Common myeloid progenitor, CD34-positive (primary cell): Measurements from ENCODE around the gene P4HTM.
"Not testable (repeated sequence)": the region's sequence is repeated elsewhere in the genome, so short reads cannot be mapped to it uniquely, and the experiment has no call there.

ENCODE experiments used
- CTCF ChIA-PET: fragments of 350-600 bp; sonication (Branson Sonifier 250); formaldehyde crosslinking; loops from one replicate; lab custom pipeline; 2021; ENCODE audit warnings: antibody characterized with exemption; lab: Charles Lee
- POLR2A ChIA-PET: fragments of 350-600 bp; sonication (Branson Sonifier 250); formaldehyde crosslinking; loops from one replicate; lab custom pipeline; 2021; ENCODE audit warnings: antibody characterized with exemption; lab: Charles Lee
- DNase-seq, 3 donors: peaks; one replicate each; pipeline versions ENCODE4 v3.0.0 to v3.0.0-alpha.2; 2013
- H3K27ac ChIP-seq, 2 experiments: 1 replicate in 1 of 2; 2 replicates in 1 of 2; pipeline ENCODE4 v1.7.0; 2013; ENCODE audit warnings: inconsistent platforms in 2 of 2, low read length in 2 of 2, mild to moderate bottlenecking in 2 of 2, low read depth in 1 of 2, moderate library complexity in 1 of 2; ENCODE audit not compliant: severe bottlenecking in 2 of 2, insufficient read depth in 1 of 2, poor library complexity in 1 of 2
- H3K27me3 ChIP-seq, 5 experiments: replicated peaks in 2 of 5; 1 replicate in 3 of 5; 2 replicates in 2 of 5; pipeline versions ENCODE4 v1.6.1 to v1.7.0; 2013; ENCODE audit warnings: low read length in 4 of 5, mild to moderate bottlenecking in 2 of 5, moderate library complexity in 2 of 5, inconsistent platforms in 1 of 5; ENCODE audit not compliant: insufficient read depth in 5 of 5, control insufficient read depth in 4 of 5
- H3K36me3 ChIP-seq, 4 experiments: 1 replicate in 2 of 4; 2 replicates in 2 of 4; pipeline versions ENCODE4 v1.6.1 to v1.7.0; 2013; ENCODE audit warnings: low read length in 3 of 4, control low read depth in 1 of 4, mild to moderate bottlenecking in 1 of 4; ENCODE audit not compliant: control insufficient read depth in 4 of 4, insufficient read depth in 4 of 4
- H3K4me1 ChIP-seq, 4 experiments: 1 replicate in 3 of 4; 2 replicates in 1 of 4; pipeline versions ENCODE4 v1.6.1 to v1.7.1; 2013; ENCODE audit warnings: low read length in 3 of 4, mild to moderate bottlenecking in 3 of 4, control low read depth in 1 of 4, inconsistent platforms in 1 of 4, moderate library complexity in 1 of 4; ENCODE audit not compliant: control insufficient read depth in 4 of 4, insufficient read depth in 4 of 4; ENCODE audit errors: control extremely low read depth in 1 of 4
- H3K4me3 ChIP-seq, 7 experiments: 1 replicate in 4 of 7; 2 replicates in 3 of 7; pipeline versions ENCODE4 v1.5.1 to v1.7.0; 2013; ENCODE audit warnings: mild to moderate bottlenecking in 7 of 7, low read length in 6 of 7, moderate library complexity in 6 of 7, inconsistent platforms in 2 of 7, low read depth in 2 of 7, control low read depth in 1 of 7; ENCODE audit not compliant: insufficient read depth in 4 of 7, control insufficient read depth in 1 of 7; ENCODE audit errors: extremely low read depth in 1 of 7
- H3K9me3 ChIP-seq, 5 experiments: 1 replicate in 4 of 5; 2 replicates in 1 of 5; pipeline versions ENCODE4 v1.6.1 to v1.7.1; 2013; ENCODE audit warnings: low read length in 4 of 5, mild to moderate bottlenecking in 2 of 5, inconsistent platforms in 1 of 5, low read depth in 1 of 5, moderate library complexity in 1 of 5; ENCODE audit not compliant: control insufficient read depth in 4 of 5, insufficient read depth in 2 of 5; ENCODE audit errors: control extremely low read depth in 1 of 5
- WGBS: methylation state at CpG from one replicate; pipeline ENCODE4 v1.1.5; 2013; ENCODE audit not compliant: insufficient coverage; 5-methylcytosine and 5-hydroxymethylcytosine counted together

Gene P4HTM

GRCh38 chr3:49005998-49006397 is 16.0 kb downstream of the P4HTM start:
- Histone ChIP-seq H3K4me1 (peaks cover 1 to 23% (median 23%) of the 10 kb centered on the region in 4 experiments), H3K4me3 (peak overlapping the region in 5 of 7 experiments; percentile 77 to 87 (median 84)), H3K36me3 (peaks cover 0 to 16% (median 6%) of the 10 kb centered on the region in 4 experiments), H3K9me3 (no peaks in the 10 kb centered on the region), H3K27me3 (no peaks in the 10 kb centered on the region), H3K27ac (peak overlapping the region in 1 of 2 experiments; percentile 94)
- DNase-seq, result no peak
- ChIA-PET POLR2A (interaction anchor here (2.1 to 4.4 kb wide), 4 partner anchors 9 to 88 kb away, joined by 8 to 69 read pairs (median 26); partner anchors contain the start of genes NDUFAF3, P4HTM and QRICH1), CTCF (interaction anchor here (0.9 to 19.2 kb wide), 4 partner anchors 12 to 1332 kb away, joined by 3 to 386 read pairs (median 48); partner anchors contain the start of genes DALRD3, NDUFAF3 and P4HTM)
- 90% methylated on average over 2 of the region's 5 CpGs for WGBS

GRCh38 chr3:49006408-49007067 is 16.5 kb downstream of the P4HTM start:
- WGBS, result 2% methylated on average over 28 of the region's 32 CpGs
- Histone ChIP-seq H3K9me3 (no peaks in the 10 kb centered on the region), H3K4me1 (peaks cover 1 to 23% (median 23%) of the 10 kb centered on the region in 4 experiments), H3K27me3 (no peaks in the 10 kb centered on the region), H3K27ac (peak overlapping the region in 1 of 2 experiments; percentile 94), H3K36me3 (peaks cover 0 to 20% (median 9%) of the 10 kb centered on the region in 4 experiments), H3K4me3 (peak overlapping the region; percentile 58 to 87 (median 83))
- CTCF ChIA-PET, result interaction anchor here (0.7 to 19.2 kb wide), 7 partner anchors 12 to 1331 kb away, joined by 3 to 386 read pairs (median 3); partner anchors contain the start of genes DALRD3, IMPDH2, NDUFAF3 and P4HTM
- POLR2A ChIA-PET, result interaction anchor here (0.6 to 4.4 kb wide), 9 partner anchors 9 to 127 kb away, joined by 3 to 69 read pairs (median 8); partner anchors contain the start of genes ARIH2, DALRD3, IMPDH2 and NDUFAF3
- peak in 2 of 3 donors; percentile 60 to 73 for DNase-seq

GRCh38 chr3:49007068-49007770 is 17.2 kb downstream of the P4HTM start, which contains the start of gene WDR6:
WDR6 (plus strand) TSS chr3:49007391; CDS start chr3:49007432, 41 bp downstream.
- peak; percentile 97 to 99 (median 99) for DNase-seq
- ChIA-PET POLR2A (interaction anchor here (0.6 to 4.4 kb wide), 8 partner anchors 10 to 126 kb away, joined by 4 to 69 read pairs (median 8); partner anchors contain the start of genes ARIH2, DALRD3, IMPDH2 and NDUFAF3), CTCF (interaction anchor here (0.7 to 19.2 kb wide), 5 partner anchors 11 to 112 kb away, joined by 3 to 386 read pairs (median 3); partner anchors contain the start of genes DALRD3, IMPDH2, NDUFAF3 and P4HTM)
- peak within 1 kb of the TSS; percentile 85 to 94 for H3K27ac ChIP-seq
- no peaks in the 10 kb centered on the region for H3K9me3 ChIP-seq
- H3K4me1 ChIP-seq, result peaks cover 1 to 23% (median 23%) of the 10 kb centered on the region in 4 experiments
- H3K4me3 ChIP-seq, result peak within 1 kb of the TSS; percentile 58 to 87 (median 83)
- H3K27me3 ChIP-seq, result no peaks in the 10 kb centered on the region
- H3K36me3 ChIP-seq, result peaks cover 3 to 25% (median 16%) of the 10 kb centered on the region in 4 experiments
- 0% methylated on average over 45 of the region's 65 CpGs for WGBS

GRCh38 chr3:49007771-49008528 is 17.9 kb downstream of the P4HTM start:
- POLR2A ChIA-PET, result interaction anchor here (0.5 to 4.4 kb wide), 8 partner anchors 10 to 710 kb away, joined by 5 to 69 read pairs (median 8); partner anchors contain the start of genes ARIH2, DALRD3, IMPDH2 and NDUFAF3
- DNase-seq, result peak; percentile 76 to 91 (median 88)
- H3K9me3 ChIP-seq, result no peaks in the 10 kb centered on the region
- H3K4me1 ChIP-seq, result peaks cover 1 to 23% (median 23%) of the 10 kb centered on the region in 4 experiments
- H3K36me3 ChIP-seq, result peaks cover 3 to 27% (median 23%) of the 10 kb centered on the region in 4 experiments
- CTCF ChIA-PET, result interaction anchor here (0.9 to 19.2 kb wide), 4 partner anchors 10 to 26 kb away, joined by 3 to 386 read pairs (median 48); partner anchors contain the start of genes DALRD3, IMPDH2, NDUFAF3 and P4HTM
- WGBS, result 28% methylated on average over 27 of the region's 41 CpGs
- H3K27ac ChIP-seq, result peak overlapping the region; percentile 85 to 94
- H3K27me3 ChIP-seq, result no peaks in the 10 kb centered on the region
- peak overlapping the region; percentile 45 to 87 (median 83) for H3K4me3 ChIP-seq

- peak overlapping the region in 1 of 2 experiments; percentile 94 for H3K27ac ChIP-seq
- DNase-seq, H3K27me3 ChIP-seq, H3K9me3 ChIP-seq: not testable (repeated sequence)
- H3K4me3 ChIP-seq, result peak overlapping the region in 5 of 7 experiments; percentile 50 to 87 (median 84)
- H3K36me3 ChIP-seq, result peaks cover 3 to 34% (median 29%) of the 10 kb centered on the region in 4 experiments
- ChIA-PET POLR2A (interaction anchor here (0.9 to 4.4 kb wide), 4 partner anchors 13 to 20 kb away, joined by 4 to 69 read pairs (median 25); partner anchors contain the start of genes IMPDH2, NDUFAF3 and P4HTM), CTCF (interaction anchor here (0.9 to 19.2 kb wide), 5 partner anchors 10 to 85 kb away, joined by 3 to 386 read pairs (median 3); partner anchors contain the start of genes DALRD3, NDUFAF3, P4HTM and QRICH1)
- H3K4me1 ChIP-seq, result peaks cover 1 to 23% (median 23%) of the 10 kb centered on the region in 4 experiments
- WGBS, result 100% methylated on average over 4 of the region's 5 CpGs
Measured at GRCh38 chr3:49008627-49009026, 18.6 kb downstream of the P4HTM start.
